Measurements from ENCODE around the gene TJAP1.
"Not testable (repeated sequence)": the region's sequence is repeated elsewhere in the genome, so short reads cannot be mapped to it uniquely, and the experiment has no call there.

TJAP1 gene

DNA sequence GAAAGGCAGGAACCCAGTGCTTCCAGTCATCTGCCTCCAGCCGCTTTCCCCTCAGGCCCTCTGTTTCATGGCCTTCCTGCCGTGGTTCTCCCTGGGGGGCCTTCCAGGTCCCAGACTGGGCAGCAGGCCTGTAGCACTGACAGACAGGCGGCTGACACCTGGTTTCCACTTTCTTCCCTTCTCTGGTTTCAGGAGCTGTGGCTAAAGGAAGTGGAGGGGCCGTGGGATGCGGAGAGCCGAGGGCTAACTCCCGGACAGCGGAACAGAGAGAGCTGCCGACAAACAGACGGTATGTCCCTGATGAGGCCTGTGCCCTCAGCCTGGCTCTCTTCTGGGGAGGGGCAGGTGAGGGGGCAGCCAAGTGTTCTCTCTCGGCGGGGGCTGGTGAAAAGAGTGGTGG, 20.3 kb downstream of the TJAP1 start:
- DNase-seq, result no peak
- H3K23ac ChIP-seq (ENCODE audit: low read length), result no peak overlapping the region

DNA sequence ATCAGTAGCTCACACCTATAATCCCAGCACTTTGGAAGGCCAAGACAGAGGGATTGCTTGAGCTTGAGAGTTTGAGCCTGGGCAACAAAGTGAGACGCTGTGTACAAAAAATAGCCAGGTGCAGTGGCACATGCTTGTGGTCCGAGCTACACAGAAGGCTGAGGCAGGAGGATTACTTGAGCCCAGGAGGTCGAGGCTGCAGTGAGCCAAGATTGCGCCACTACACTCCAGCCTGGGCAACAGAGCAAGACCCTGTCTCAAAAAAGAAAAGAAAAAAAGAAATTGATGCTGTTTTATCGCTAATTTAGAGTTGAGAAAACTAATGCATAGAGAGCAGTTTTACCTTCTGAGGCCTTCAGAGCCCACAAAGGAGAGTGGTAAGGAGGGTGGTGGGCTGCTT, 20.9 kb downstream of the TJAP1 start:
- H3K79me2 ChIP-seq (ENCODE audit: control insufficient read depth, insufficient read depth, low read length, poor library complexity); H3K79me1 ChIP-seq (ENCODE audit: low read length); H4K8ac ChIP-seq (ENCODE audit: low read depth, low read length); H3K27me3 ChIP-seq (ENCODE audit: insufficient read depth, low read length); H2BK12ac ChIP-seq (ENCODE audit: low read length); H3K4me3 ChIP-seq (ENCODE audit: low read depth, low read length); H3K9me3 ChIP-seq (ENCODE audit: insufficient read depth, low read depth, low read length); H4K91ac ChIP-seq (ENCODE audit: low read depth, low read length); H3K27ac ChIP-seq (ENCODE audit: low read depth, low read length); H3K9ac ChIP-seq (ENCODE audit: low read length); H4K12ac ChIP-seq (ENCODE audit: low read depth, low read length); H3K14ac ChIP-seq (ENCODE audit: low read length); DNase-seq; H3K4me2 ChIP-seq (ENCODE audit: low read length); H2BK120ac ChIP-seq (ENCODE audit: insufficient read depth, low read length, poor library complexity); H3K23ac ChIP-seq (ENCODE audit: low read length); H2AK5ac ChIP-seq (ENCODE audit: low read length); H2AFZ ChIP-seq (ENCODE audit: insufficient read depth, low read length, poor library complexity); H2BK5ac ChIP-seq (ENCODE audit: low read depth, low read length, poor library complexity); H3K4ac ChIP-seq (ENCODE audit: low read depth, low read length); H3K18ac ChIP-seq (ENCODE audit: low read length): not testable (repeated sequence)
- Histone ChIP-seq H3K4me1 (ENCODE audit: control insufficient read depth in 1 of 2, insufficient read depth in 2 of 2, low read length in 2 of 2) (peaks cover 33 to 44% of the 10 kb centered on the region in 2 experiments), H3K36me3 (ENCODE audit: control insufficient read depth in 1 of 2, insufficient read depth in 2 of 2, low read length in 2 of 2) (peaks cover 41 to 51% of the 10 kb centered on the region in 2 experiments)
- no CpG with 5 or more reads among the region's 5 CpGs for WGBS (ENCODE audit: extremely low coverage, insufficient coverage, insufficient read length)

More for the DNA sequence above, 20.3 kb downstream of the TJAP1 start:
- no peak overlapping the region for H3K14ac ChIP-seq (ENCODE audit: low read length)
- peaks cover 9% of the 10 kb centered on the region for H3K79me1 ChIP-seq (ENCODE audit: low read length)
- H3K36me3 ChIP-seq (ENCODE audit: control insufficient read depth in 1 of 2, insufficient read depth in 2 of 2, low read length in 2 of 2), result peaks cover 35 to 45% of the 10 kb centered on the region in 2 experiments
- no peak overlapping the region for H3K9ac ChIP-seq (ENCODE audit: low read length)
- no peak overlapping the region for H4K12ac ChIP-seq (ENCODE audit: low read depth, low read length)
- no peak overlapping the region for H4K8ac ChIP-seq (ENCODE audit: low read depth, low read length)
- H3K27ac ChIP-seq (ENCODE audit: low read depth, low read length), result peak overlapping the region; percentile 63
- WGBS (ENCODE audit: extremely low coverage, insufficient coverage, insufficient read length), result no CpG with 5 or more reads among the region's 12 CpGs
- no peak overlapping the region for H2BK5ac ChIP-seq (ENCODE audit: low read depth, low read length, poor library complexity)
- H2AK5ac ChIP-seq (ENCODE audit: low read length), result no peak overlapping the region
- H3K4ac ChIP-seq (ENCODE audit: low read depth, low read length), result no peak overlapping the region
- H3K4me2 ChIP-seq (ENCODE audit: low read length), result no peak overlapping the region
- no peak overlapping the region for H2BK120ac ChIP-seq (ENCODE audit: insufficient read depth, low read length, poor library complexity)
- no peak overlapping the region for H3K4me3 ChIP-seq (ENCODE audit: low read depth, low read length)
- H3K9me3 ChIP-seq (ENCODE audit: insufficient read depth, low read depth, low read length), result no peaks in the 10 kb centered on the region
- H3K27me3 ChIP-seq (ENCODE audit: insufficient read depth, low read length), result no peaks in the 10 kb centered on the region
- no peak overlapping the region for H2AFZ ChIP-seq (ENCODE audit: insufficient read depth, low read length, poor library complexity)
- no peak overlapping the region for H4K91ac ChIP-seq (ENCODE audit: low read depth, low read length)
- H3K4me1 ChIP-seq (ENCODE audit: control insufficient read depth in 1 of 2, insufficient read depth in 2 of 2, low read length in 2 of 2), result peaks cover 33 to 44% of the 10 kb centered on the region in 2 experiments
- H3K79me2 ChIP-seq (ENCODE audit: control insufficient read depth, insufficient read depth, low read length, poor library complexity), result peaks cover 2% of the 10 kb centered on the region
- H2BK12ac ChIP-seq (ENCODE audit: low read length), result no peak overlapping the region
- no peak overlapping the region for H3K18ac ChIP-seq (ENCODE audit: low read length)

DNA sequence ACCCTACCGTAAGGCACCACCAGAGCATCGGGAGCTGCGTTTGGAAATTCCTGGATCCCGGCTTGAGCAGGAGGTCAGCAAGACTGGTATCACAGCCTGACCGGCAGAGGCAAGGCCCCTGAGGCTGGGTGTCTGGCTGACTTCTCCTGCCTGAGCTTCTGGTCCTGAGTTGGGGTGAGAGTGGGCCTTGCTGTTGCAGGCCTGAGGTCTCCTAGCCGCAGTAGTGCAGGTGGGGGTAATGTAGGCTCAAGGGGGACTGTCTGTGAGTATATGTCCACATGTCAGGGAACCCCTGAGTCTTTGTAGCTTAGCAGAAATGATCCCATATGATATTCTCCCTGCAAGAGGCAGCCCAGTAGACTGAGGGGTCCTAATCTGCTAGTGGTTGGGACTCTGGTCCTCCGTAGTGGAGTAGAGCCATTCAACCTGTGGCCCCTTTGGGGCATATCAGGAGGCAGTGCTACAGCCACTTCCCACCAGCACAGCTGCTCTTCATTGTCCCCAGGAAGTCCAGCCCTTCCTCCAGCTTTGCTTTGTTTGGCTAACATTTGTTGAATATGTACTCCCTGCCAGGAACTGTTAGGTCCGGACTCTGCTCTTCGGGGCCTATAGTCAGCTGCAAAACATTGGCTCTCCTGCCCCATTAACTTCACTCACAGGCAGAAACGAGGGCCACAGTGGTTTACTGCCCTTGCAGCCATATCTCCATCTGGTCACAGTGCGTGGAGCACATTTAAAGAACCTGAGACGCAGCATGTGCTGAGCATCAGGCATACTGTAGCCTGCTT, 21.9 kb downstream of the TJAP1 start:
- H4K12ac ChIP-seq (ENCODE audit: low read depth, low read length), result no peak overlapping the region
- H3K18ac ChIP-seq (ENCODE audit: low read length), result no peak overlapping the region
- no peak overlapping the region for H2AFZ ChIP-seq (ENCODE audit: insufficient read depth, low read length, poor library complexity)
- H2BK12ac ChIP-seq (ENCODE audit: low read length), result no peak overlapping the region
- H3K14ac ChIP-seq (ENCODE audit: low read length), result no peak overlapping the region
- no peaks in the 10 kb centered on the region for H3K9me3 ChIP-seq (ENCODE audit: insufficient read depth, low read depth, low read length)
- H3K4me1 ChIP-seq (ENCODE audit: control insufficient read depth in 1 of 2, insufficient read depth in 2 of 2, low read length in 2 of 2), result peaks cover 30 to 35% of the 10 kb centered on the region in 2 experiments
- H3K23ac ChIP-seq (ENCODE audit: low read length), result no peak overlapping the region
- WGBS (ENCODE audit: extremely low coverage, insufficient coverage, insufficient read length), result no CpG with 5 or more reads among the region's 12 CpGs
- peaks cover 9% of the 10 kb centered on the region for H3K79me1 ChIP-seq (ENCODE audit: low read length)
- no peak overlapping the region for H2BK120ac ChIP-seq (ENCODE audit: insufficient read depth, low read length, poor library complexity)
- H3K36me3 ChIP-seq (ENCODE audit: control insufficient read depth in 1 of 2, insufficient read depth in 2 of 2, low read length in 2 of 2), result peaks cover 46 to 58% of the 10 kb centered on the region in 2 experiments
- H3K4me3 ChIP-seq (ENCODE audit: low read depth, low read length), result no peak overlapping the region
- H3K9ac ChIP-seq (ENCODE audit: low read length), result no peak overlapping the region
- H3K79me2 ChIP-seq (ENCODE audit: control insufficient read depth, insufficient read depth, low read length, poor library complexity), result peaks cover 2% of the 10 kb centered on the region
- H4K91ac ChIP-seq (ENCODE audit: low read depth, low read length), result no peak overlapping the region
- H3K27me3 ChIP-seq (ENCODE audit: insufficient read depth, low read length), result no peaks in the 10 kb centered on the region
- H2AK5ac ChIP-seq (ENCODE audit: low read length), result no peak overlapping the region
- H2BK5ac ChIP-seq (ENCODE audit: low read depth, low read length, poor library complexity), result no peak overlapping the region
- H3K27ac ChIP-seq (ENCODE audit: low read depth, low read length), result no peak overlapping the region
- no peak overlapping the region for H4K8ac ChIP-seq (ENCODE audit: low read depth, low read length)
- H3K4me2 ChIP-seq (ENCODE audit: low read length), result no peak overlapping the region
- no peak overlapping the region for H3K4ac ChIP-seq (ENCODE audit: low read depth, low read length)
- DNase-seq, result no peak

DNA sequence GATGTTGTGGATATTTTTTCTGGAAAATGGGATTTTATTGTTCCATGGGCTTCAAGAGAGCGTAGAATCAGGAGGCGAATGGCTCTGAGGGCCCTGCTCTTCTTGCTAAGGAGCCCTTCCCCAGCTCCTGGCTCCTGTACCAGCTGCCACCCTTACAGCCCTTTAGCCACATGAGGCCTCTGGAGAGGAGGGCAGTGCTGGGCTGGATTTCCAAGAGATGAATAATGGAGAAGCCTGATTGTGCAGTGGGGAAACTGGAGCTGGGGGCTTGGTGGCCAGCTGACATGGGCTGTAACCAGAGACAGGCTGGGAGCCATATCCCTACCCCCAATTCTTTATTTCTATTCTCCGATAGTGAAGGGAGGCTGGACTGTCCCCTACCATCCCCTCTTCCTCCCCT, 23.6 kb downstream of the TJAP1 start:
- Histone ChIP-seq H3K4me3 (ENCODE audit: low read depth, low read length) (no peak overlapping the region), H3K14ac (ENCODE audit: low read length) (no peak overlapping the region), H3K9me3 (ENCODE audit: insufficient read depth, low read depth, low read length) (no peaks in the 10 kb centered on the region), H3K36me3 (ENCODE audit: control insufficient read depth in 1 of 2, insufficient read depth in 2 of 2, low read length in 2 of 2) (peaks cover 58 to 75% of the 10 kb centered on the region in 2 experiments), H3K79me2 (ENCODE audit: control insufficient read depth, insufficient read depth, low read length, poor library complexity) (no peaks in the 10 kb centered on the region), H2AK5ac (ENCODE audit: low read length) (no peak overlapping the region), H2BK12ac (ENCODE audit: low read length) (no peak overlapping the region), H3K18ac (ENCODE audit: low read length) (no peak overlapping the region), H4K8ac (ENCODE audit: low read depth, low read length) (no peak overlapping the region), H2BK5ac (ENCODE audit: low read depth, low read length, poor library complexity) (no peak overlapping the region), H2BK120ac (ENCODE audit: insufficient read depth, low read length, poor library complexity) (no peak overlapping the region), H3K23ac (ENCODE audit: low read length) (no peak overlapping the region), H2AFZ (ENCODE audit: insufficient read depth, low read length, poor library complexity) (no peak overlapping the region), H4K12ac (ENCODE audit: low read depth, low read length) (no peak overlapping the region), H3K27me3 (ENCODE audit: insufficient read depth, low read length) (no peaks in the 10 kb centered on the region), H3K79me1 (ENCODE audit: low read length) (peaks cover under 1% of the 10 kb centered on the region), H3K9ac (ENCODE audit: low read length) (no peak overlapping the region), H3K27ac (ENCODE audit: low read depth, low read length) (no peak overlapping the region), H4K91ac (ENCODE audit: low read depth, low read length) (no peak overlapping the region), H3K4me1 (ENCODE audit: control insufficient read depth in 1 of 2, insufficient read depth in 2 of 2, low read length in 2 of 2) (peaks cover 15 to 19% of the 10 kb centered on the region in 2 experiments), H3K4me2 (ENCODE audit: low read length) (no peak overlapping the region), H3K4ac (ENCODE audit: low read depth, low read length) (no peak overlapping the region)
- no peak for DNase-seq
- no CpG with 5 or more reads among the region's 3 CpGs for WGBS (ENCODE audit: extremely low coverage, insufficient coverage, insufficient read length)

Data from trophoblast cell (in vitro differentiated cells and primary cell).